Suprapubic skin (tissue), 3 donors: ENCODE results near the gene PTPN14.

Experiments used
- POLR2AphosphoS5 ChIP-seq, 3 donors: sonication (generic); formaldehyde crosslinking; IDR thresholded peaks; one replicate each; pipeline ENCODE4 v1.6.1; 2017; ENCODE audit warnings: antibody characterized with exemption in 3 of 3
- TF ChIP-seq, protein P1 (sequence below), 2 donors: fragments of 200-600 bp in 1 of 2; fragments of 450-650 bp in 1 of 2; sonication (generic) in 1 of 2; IDR thresholded peaks; one replicate each; pipeline ENCODE4 v1.5.1; 2016 to 2019; ENCODE audit warnings: antibody characterized with exemption in 2 of 2, mild to moderate bottlenecking in 1 of 2, moderate library complexity in 1 of 2

GRCh38 chr1:214439352-214440119 lies 111.9 kb downstream of the PTPN14 start:
- peak; percentile 5 to 85 (median 69) for TF ChIP-seq POLR2AphosphoS5 (IDR thresholded peaks at IDR 0.05)
- TF ChIP-seq, protein P1, sequence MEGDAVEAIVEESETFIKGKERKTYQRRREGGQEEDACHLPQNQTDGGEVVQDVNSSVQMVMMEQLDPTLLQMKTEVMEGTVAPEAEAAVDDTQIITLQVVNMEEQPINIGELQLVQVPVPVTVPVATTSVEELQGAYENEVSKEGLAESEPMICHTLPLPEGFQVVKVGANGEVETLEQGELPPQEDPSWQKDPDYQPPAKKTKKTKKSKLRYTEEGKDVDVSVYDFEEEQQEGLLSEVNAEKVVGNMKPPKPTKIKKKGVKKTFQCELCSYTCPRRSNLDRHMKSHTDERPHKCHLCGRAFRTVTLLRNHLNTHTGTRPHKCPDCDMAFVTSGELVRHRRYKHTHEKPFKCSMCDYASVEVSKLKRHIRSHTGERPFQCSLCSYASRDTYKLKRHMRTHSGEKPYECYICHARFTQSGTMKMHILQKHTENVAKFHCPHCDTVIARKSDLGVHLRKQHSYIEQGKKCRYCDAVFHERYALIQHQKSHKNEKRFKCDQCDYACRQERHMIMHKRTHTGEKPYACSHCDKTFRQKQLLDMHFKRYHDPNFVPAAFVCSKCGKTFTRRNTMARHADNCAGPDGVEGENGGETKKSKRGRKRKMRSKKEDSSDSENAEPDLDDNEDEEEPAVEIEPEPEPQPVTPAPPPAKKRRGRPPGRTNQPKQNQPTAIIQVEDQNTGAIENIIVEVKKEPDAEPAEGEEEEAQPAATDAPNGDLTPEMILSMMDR (IDR thresholded peaks at IDR 0.05), result no peak
